Keratinocyte (primary cell): ENCODE data around the gene PLD1. TPM values are rescaled to one million over a fixed set of nuclear protein-coding genes. Genes with fewer than 3 reads are reported as not detected.

Source experiments
- DNase-seq: peaks from one replicate; pipeline ENCODE4 v3.0.0-alpha.2; 2011; ENCODE audit warnings: low read depth, missing footprints, low spot score
- FAIRE-seq: peaks from 2 replicates; lab custom pipeline; 2011; peaks lifted over from hg19 to GRCh38; lab: Jason Lieb, UNC
- H2AFZ ChIP-seq: 2 replicates; pipeline ENCODE4 v1.6.0; 2012; ENCODE audit warnings: low read length, control low read depth, inconsistent platforms; ENCODE audit not compliant: control insufficient read depth
- H3K27ac ChIP-seq: 2 replicates; pipeline ENCODE4 v1.5.1; 2011; ENCODE audit warnings: low read length; ENCODE audit not compliant: control insufficient read depth, insufficient read depth
- H3K27me3 ChIP-seq: 3 replicates; pipeline ENCODE4 v1.6.0; 2011; ENCODE audit warnings: low read length; ENCODE audit not compliant: control insufficient read depth, insufficient read depth; ENCODE audit errors: extremely low read depth
- H3K36me3 ChIP-seq, 2 experiments: 2 replicates in 1 of 2; 3 replicates in 1 of 2; pipeline ENCODE4 v1.5.1; 2011; ENCODE audit warnings: low read length in 2 of 2, mild to moderate bottlenecking in 1 of 2; ENCODE audit not compliant: control insufficient read depth in 2 of 2, insufficient read depth in 2 of 2; ENCODE audit errors: extremely low read depth in 1 of 2
- H3K4me1 ChIP-seq: 3 replicates; pipeline ENCODE4 v1.5.1; 2011; ENCODE audit warnings: low read length; ENCODE audit not compliant: control insufficient read depth, insufficient read depth; ENCODE audit errors: extremely low read depth
- H3K4me2 ChIP-seq: 3 replicates; pipeline ENCODE4 v1.6.0; 2011; ENCODE audit warnings: low read depth, low read length; ENCODE audit not compliant: control insufficient read depth, insufficient read depth; ENCODE audit errors: extremely low read depth
- H3K4me3 ChIP-seq, 3 experiments: fragments of 200-600 bp in 1 of 3; sonication (generic) in 1 of 3; 2 replicates in 2 of 3; 3 replicates in 1 of 3; pipeline ENCODE4 v1.5.1; 2011 to 2016; ENCODE audit warnings: low read length in 3 of 3, mild to moderate bottlenecking in 3 of 3, control low read depth in 2 of 3, inconsistent platforms in 1 of 3, low read depth in 1 of 3, mixed read lengths in 1 of 3, mixed run types in 1 of 3, moderate library complexity in 1 of 3; ENCODE audit not compliant: control insufficient read depth in 2 of 3, insufficient read depth in 2 of 3; ENCODE audit errors: extremely low read depth in 1 of 3
- H3K79me2 ChIP-seq: 2 replicates; pipeline ENCODE4 v1.6.0; 2012; ENCODE audit warnings: low read length; ENCODE audit not compliant: control insufficient read depth, insufficient read depth
- H3K9ac ChIP-seq: 3 replicates; pipeline ENCODE4 v1.6.0; 2011; ENCODE audit warnings: low read length; ENCODE audit not compliant: control insufficient read depth, insufficient read depth; ENCODE audit errors: extremely low read depth
- H3K9me1 ChIP-seq: 3 replicates; pipeline ENCODE4 v1.6.0; 2011; ENCODE audit warnings: low read length; ENCODE audit not compliant: control insufficient read depth, insufficient read depth; ENCODE audit errors: extremely low read depth
- H3K9me3 ChIP-seq: 2 replicates; pipeline ENCODE4 v1.5.1; 2012; ENCODE audit warnings: low read depth, low read length; ENCODE audit not compliant: control insufficient read depth
- H4K20me1 ChIP-seq: 3 replicates; pipeline ENCODE4 v1.6.0; 2011; ENCODE audit warnings: low read length; ENCODE audit not compliant: control insufficient read depth, insufficient read depth; ENCODE audit errors: extremely low read depth
- EZH2 ChIP-seq: IDR thresholded peaks from one replicate; pipeline ENCODE4 v1.6.1; 2012; ENCODE audit warnings: inconsistent platforms, mild to moderate bottlenecking, low read length, moderate library complexity
- dilution Hi-C: fragments of 300-500 bp; cut with MboI; formaldehyde crosslinking; loops from one replicate; pipeline ENCODE4 v1.7.0; 2020; ENCODE audit warnings: low sequenced_read_pairs; ENCODE audit not compliant: extremely low pct_ligation_motif_present
- polyA plus RNA-seq, 5 experiments: library from polyadenylated mRNA; depleted of rRNA in 3 of 5; stranded (reverse) in 3 of 5; stranded (forward) in 1 of 5; unstranded in 1 of 5; fragments of >200 nt; gene quantifications; 1 replicate in 1 of 5; 2 replicates in 3 of 5; 3 replicates in 1 of 5; pipeline versions ENCODE4 v1.2.1 to v1.2.3, GENCODE V29; 2011 to 2012; ENCODE audit warnings: missing spikeins in 2 of 5, low read depth in 1 of 5, low replicate concordance in 1 of 5
- TF ChIP-seq, protein P1 (sequence below), 3 experiments: IDR thresholded peaks in 1 of 3; conservative IDR thresholded peaks in 1 of 3; optimal IDR thresholded peaks in 1 of 3; 2 replicates in 2 of 3; 3 replicates in 1 of 3; pipeline versions ENCODE3 to v1.5.1; 2011; ENCODE audit warnings: low read length in 3 of 3, mild to moderate bottlenecking in 3 of 3, moderate library complexity in 2 of 3, control low read depth in 1 of 3, inconsistent platforms in 1 of 3; ENCODE audit not compliant: insufficient read depth in 2 of 3; ENCODE audit errors: extremely low read depth in 1 of 3

Gene PLD1
- polyA plus RNA-seq, 1 donor (not counting 4 experiments of a cell fraction or from before 2014, with no cell fraction given) = 14.7 TPM

DNA sequence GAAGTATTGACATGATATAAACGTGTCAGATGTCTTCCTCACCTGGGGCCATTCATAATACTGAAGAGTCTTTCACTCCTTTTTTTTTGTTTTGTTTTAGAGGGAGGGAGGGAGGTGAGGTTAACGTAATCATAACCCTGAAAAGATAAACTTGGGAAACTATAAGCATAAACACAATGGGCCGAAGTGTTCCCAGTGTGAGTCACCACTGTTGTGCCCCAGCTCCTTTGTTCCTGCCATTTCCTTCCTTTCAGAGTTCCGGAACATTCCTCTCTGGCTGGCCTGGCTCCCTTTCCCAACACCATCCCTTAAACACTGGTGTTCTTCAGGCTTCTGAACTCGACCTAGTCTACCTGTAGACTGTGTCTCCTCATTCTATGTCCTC, 18.6 kb downstream of the PLD1 start:
- Histone ChIP-seq H3K9ac (peak overlapping the region; percentile 77), H3K9me1 (no peaks in the 10 kb centered on the region), H3K9me3 (no peaks in the 10 kb centered on the region), H3K79me2 (no peaks in the 10 kb centered on the region), H3K4me1 (peaks cover 51% of the 10 kb centered on the region), H3K27ac (peak overlapping the region; percentile 84), H3K27me3 (no peaks in the 10 kb centered on the region), H3K36me3 (no peaks in the 10 kb centered on the region), H3K4me2 (peak overlapping the region; percentile 74), H2AFZ (peak overlapping the region; percentile 75), H3K4me3 (peak overlapping the region in 1 of 3 experiments; percentile 29), H4K20me1 (no peaks in the 10 kb centered on the region)
- FAIRE-seq = peak; percentile 94
- TF ChIP-seq, protein P1, sequence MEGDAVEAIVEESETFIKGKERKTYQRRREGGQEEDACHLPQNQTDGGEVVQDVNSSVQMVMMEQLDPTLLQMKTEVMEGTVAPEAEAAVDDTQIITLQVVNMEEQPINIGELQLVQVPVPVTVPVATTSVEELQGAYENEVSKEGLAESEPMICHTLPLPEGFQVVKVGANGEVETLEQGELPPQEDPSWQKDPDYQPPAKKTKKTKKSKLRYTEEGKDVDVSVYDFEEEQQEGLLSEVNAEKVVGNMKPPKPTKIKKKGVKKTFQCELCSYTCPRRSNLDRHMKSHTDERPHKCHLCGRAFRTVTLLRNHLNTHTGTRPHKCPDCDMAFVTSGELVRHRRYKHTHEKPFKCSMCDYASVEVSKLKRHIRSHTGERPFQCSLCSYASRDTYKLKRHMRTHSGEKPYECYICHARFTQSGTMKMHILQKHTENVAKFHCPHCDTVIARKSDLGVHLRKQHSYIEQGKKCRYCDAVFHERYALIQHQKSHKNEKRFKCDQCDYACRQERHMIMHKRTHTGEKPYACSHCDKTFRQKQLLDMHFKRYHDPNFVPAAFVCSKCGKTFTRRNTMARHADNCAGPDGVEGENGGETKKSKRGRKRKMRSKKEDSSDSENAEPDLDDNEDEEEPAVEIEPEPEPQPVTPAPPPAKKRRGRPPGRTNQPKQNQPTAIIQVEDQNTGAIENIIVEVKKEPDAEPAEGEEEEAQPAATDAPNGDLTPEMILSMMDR (optimal IDR thresholded peaks at IDR 0.05 in 1 of 3, IDR thresholded peaks at IDR 0.05 in 1 of 3, conservative IDR thresholded peaks at IDR 0.05 in 1 of 3; ENCODE audit: extremely low read depth in 1 of 3, insufficient read depth in 2 of 3, low read length in 3 of 3) = no peak
- TF ChIP-seq EZH2 = no peak
- dilution Hi-C loops = no loop called here
- no peak for DNase-seq

DNA sequence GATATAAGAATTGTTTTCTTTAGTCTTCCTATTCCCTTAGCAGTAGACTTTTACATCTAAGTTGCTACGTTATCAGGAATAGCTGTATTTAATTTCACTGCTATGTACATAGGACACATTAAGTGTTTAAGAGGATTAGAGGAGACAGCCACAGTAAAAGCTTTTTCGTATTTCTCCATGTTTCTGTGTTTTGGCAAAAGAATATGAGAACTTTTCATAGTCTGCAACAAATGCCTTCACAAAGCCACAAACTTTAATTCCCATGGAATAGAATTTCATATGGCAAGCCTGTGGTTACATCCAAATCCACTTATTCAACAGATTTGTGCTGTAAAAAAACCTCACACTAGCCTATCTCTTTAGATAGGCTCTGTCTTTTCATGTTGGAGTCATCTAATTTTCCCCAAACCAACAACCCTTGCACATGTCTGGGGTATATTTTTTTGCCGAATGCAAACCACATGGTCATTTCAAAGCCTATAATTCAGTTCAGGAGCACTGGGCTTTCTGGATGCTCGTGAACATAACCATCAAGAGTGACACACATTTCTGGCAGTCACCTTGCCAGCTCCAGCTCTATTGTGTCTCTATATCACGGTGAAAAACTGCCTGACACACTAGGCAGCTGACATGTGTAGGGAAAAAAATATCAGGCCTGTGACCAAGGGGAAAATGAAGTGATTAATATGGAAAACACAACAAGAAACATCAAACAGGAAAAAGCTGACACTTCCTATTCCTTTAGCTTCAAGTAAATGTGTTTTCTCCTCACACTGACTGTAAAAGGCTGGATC, 19.2 kb downstream of the PLD1 start:
- Histone ChIP-seq H3K9me3 (no peaks in the 10 kb centered on the region), H3K4me3 (peak overlapping the region in 1 of 3 experiments; percentile 29), H3K9me1 (no peaks in the 10 kb centered on the region), H3K9ac (peak overlapping the region; percentile 77), H3K79me2 (no peaks in the 10 kb centered on the region), H3K36me3 (no peaks in the 10 kb centered on the region), H2AFZ (peak overlapping the region; percentile 75), H3K27ac (peak overlapping the region; percentile 84), H3K4me1 (peaks cover 51% of the 10 kb centered on the region), H3K4me2 (peak overlapping the region; percentile 74), H3K27me3 (no peaks in the 10 kb centered on the region), H4K20me1 (no peaks in the 10 kb centered on the region)
- dilution Hi-C loops = no loop called here
- TF ChIP-seq, protein P1 (optimal IDR thresholded peaks at IDR 0.05 in 1 of 3, IDR thresholded peaks at IDR 0.05 in 1 of 3, conservative IDR thresholded peaks at IDR 0.05 in 1 of 3; ENCODE audit: extremely low read depth in 1 of 3, insufficient read depth in 2 of 3, low read length in 3 of 3) = no peak
- no peak for TF ChIP-seq EZH2
- DNase-seq (no peak), FAIRE-seq (no peak)
